HepG2 (cell line): ENCODE results near the gene ZNF839. TPM values are rescaled to one million over a fixed set of nuclear protein-coding genes. Genes with fewer than 3 reads are reported as not detected.
A peak's percentile ranks its signal among the peaks of the same experiment; 100 is the strongest.

Experiments used
- EHMT2 ChIP-seq: fragments of 200-600 bp; sonication (generic); IDR thresholded peaks from 2 replicates; pipeline ENCODE4 v1.7.0; 2017; ENCODE audit warnings: antibody characterized with exemption, low read depth, low read length, borderline replicate concordance
- EZH2 ChIP-seq: conservative IDR thresholded peaks from 2 replicates; pipeline ENCODE4 v1.6.1; 2012; ENCODE audit warnings: mild to moderate bottlenecking, low read depth, low read length, moderate library complexity
- IRX3 ChIP-seq: sonication (generic); formaldehyde crosslinking; IDR thresholded peaks from 2 replicates; pipeline ENCODE4 v1.8.1; 2023; ENCODE audit warnings: mild to moderate bottlenecking, low read depth, missing genetic modification reagents, borderline replicate concordance
- KAT7 ChIP-seq: IDR thresholded peaks from 2 replicates; pipeline ENCODE4 v1.6.1; 2018; ENCODE audit warnings: borderline replicate concordance, missing compliant biosample characterization
- RBAK ChIP-seq: sonication (generic); formaldehyde crosslinking; IDR thresholded peaks from 2 replicates; pipeline ENCODE4 v1.5.1; 2020; ENCODE audit warnings: mild to moderate bottlenecking, missing genetic modification reagents
- RXRA ChIP-seq: sonication (generic); formaldehyde crosslinking; IDR thresholded peaks from 2 replicates; pipeline ENCODE4 v1.5.1; 2020; ENCODE audit warnings: missing genetic modification reagents
- SIN3A ChIP-seq: IDR thresholded peaks from 2 replicates; pipeline ENCODE4 v1.6.1; 2011; ENCODE audit warnings: low read depth, mild to moderate bottlenecking, control low read depth, low read length, borderline replicate concordance
- TAF15 ChIP-seq: fragments of 200-400 bp; formaldehyde crosslinking; IDR thresholded peaks from one replicate; pipeline ENCODE4 v1.6.1; 2018; ENCODE audit warnings: mild to moderate bottlenecking, low read depth, low read length; ENCODE audit not compliant: poor library complexity, severe bottlenecking
- ZNF160 ChIP-seq: sonication (generic); formaldehyde crosslinking; IDR thresholded peaks from 2 replicates; pipeline ENCODE4 v1.8.0; 2022; ENCODE audit warnings: mild to moderate bottlenecking, inconsistent platforms, missing genetic modification reagents
- ZNF230 ChIP-seq: sonication (generic); formaldehyde crosslinking; IDR thresholded peaks from 2 replicates; pipeline ENCODE4 v1.4.0; 2020; ENCODE audit warnings: mild to moderate bottlenecking, missing genetic modification reagents
- ZNF326 ChIP-seq: sonication (generic); formaldehyde crosslinking; IDR thresholded peaks from 2 replicates; pipeline ENCODE4 v1.4.0; 2020; ENCODE audit warnings: missing genetic modification reagents, borderline replicate concordance
- ZNF468 ChIP-seq: sonication (generic); formaldehyde crosslinking; IDR thresholded peaks from 2 replicates; pipeline ENCODE4 v1.8.0; 2022; ENCODE audit warnings: mild to moderate bottlenecking, moderate library complexity, missing genetic modification reagents
- ZNF501 ChIP-seq: sonication (generic); formaldehyde crosslinking; IDR thresholded peaks from 2 replicates; pipeline ENCODE4 v1.5.1; 2020; ENCODE audit warnings: mild to moderate bottlenecking, moderate library complexity, missing genetic modification reagents
- ZNF781 ChIP-seq: sonication (generic); formaldehyde crosslinking; IDR thresholded peaks from 2 replicates; pipeline ENCODE4 v1.5.1; 2020; ENCODE audit warnings: borderline replicate concordance, mild to moderate bottlenecking, missing genetic modification reagents; ENCODE audit errors: not compliant biosample characterization
- polyA plus RNA-seq, 8 experiments: library from polyadenylated mRNA; depleted of rRNA in 3 of 8; stranded (reverse) in 7 of 8; unstranded in 1 of 8; fragments of >200 nt; fragmentation: Illumina TruSeq in 4 of 8; extraction: Trizol in 4 of 8; gene quantifications; 2 replicates each; pipeline versions ENCODE4 v1.2.1 to v1.2.3, GENCODE V29; 2011 to 2016; ENCODE audit warnings: low read depth in 4 of 8, missing spikeins in 1 of 8, mixed read lengths in 1 of 8; ENCODE audit not compliant: insufficient read depth in 1 of 8
- total RNA-seq, 5 experiments: library from RNA; depleted of rRNA; stranded (reverse); fragments of >200 nt; fragmentation: Illumina TruSeq; extraction: Trizol; gene quantifications; 2 replicates each; pipeline ENCODE4 v1.2.3, GENCODE V29; 2016; ENCODE audit warnings: low read depth in 1 of 5
- TF ChIP-seq, protein P1 (sequence below): sonication (generic); formaldehyde crosslinking; IDR thresholded peaks from 2 replicates; pipeline ENCODE4 v1.5.0; 2020; ENCODE audit warnings: missing genetic modification reagents
- TF ChIP-seq, protein P2 (sequence below): sonication (generic); formaldehyde crosslinking; conservative IDR thresholded peaks from 2 replicates; pipeline ENCODE4 v1.4.0; 2020; ENCODE audit warnings: missing genetic modification reagents
- TF ChIP-seq, protein P3 (sequence below): sonication (generic); formaldehyde crosslinking; IDR thresholded peaks from 2 replicates; pipeline ENCODE4 v1.4.0; 2020; ENCODE audit warnings: missing genetic modification reagents
- TF ChIP-seq, protein P4 (sequence below): sonication (generic); formaldehyde crosslinking; IDR thresholded peaks from 2 replicates; pipeline ENCODE4 v1.4.0; 2020; ENCODE audit warnings: missing genetic modification reagents
- TF ChIP-seq, protein P5 (sequence below): IDR thresholded peaks from 2 replicates; pipeline ENCODE4 v1.6.1; 2016
- TF ChIP-seq, protein P6 (sequence below): IDR thresholded peaks from 2 replicates; pipeline ENCODE4 v1.6.1; 2012; ENCODE audit warnings: inconsistent platforms

The ZNF839 gene
- total and polyA plus RNA-seq, 2 of the 13 experiments (the other 11 are each of a cell fraction or from before 2014, with no cell fraction given) = 11.1 to 12.8 TPM

DNA sequence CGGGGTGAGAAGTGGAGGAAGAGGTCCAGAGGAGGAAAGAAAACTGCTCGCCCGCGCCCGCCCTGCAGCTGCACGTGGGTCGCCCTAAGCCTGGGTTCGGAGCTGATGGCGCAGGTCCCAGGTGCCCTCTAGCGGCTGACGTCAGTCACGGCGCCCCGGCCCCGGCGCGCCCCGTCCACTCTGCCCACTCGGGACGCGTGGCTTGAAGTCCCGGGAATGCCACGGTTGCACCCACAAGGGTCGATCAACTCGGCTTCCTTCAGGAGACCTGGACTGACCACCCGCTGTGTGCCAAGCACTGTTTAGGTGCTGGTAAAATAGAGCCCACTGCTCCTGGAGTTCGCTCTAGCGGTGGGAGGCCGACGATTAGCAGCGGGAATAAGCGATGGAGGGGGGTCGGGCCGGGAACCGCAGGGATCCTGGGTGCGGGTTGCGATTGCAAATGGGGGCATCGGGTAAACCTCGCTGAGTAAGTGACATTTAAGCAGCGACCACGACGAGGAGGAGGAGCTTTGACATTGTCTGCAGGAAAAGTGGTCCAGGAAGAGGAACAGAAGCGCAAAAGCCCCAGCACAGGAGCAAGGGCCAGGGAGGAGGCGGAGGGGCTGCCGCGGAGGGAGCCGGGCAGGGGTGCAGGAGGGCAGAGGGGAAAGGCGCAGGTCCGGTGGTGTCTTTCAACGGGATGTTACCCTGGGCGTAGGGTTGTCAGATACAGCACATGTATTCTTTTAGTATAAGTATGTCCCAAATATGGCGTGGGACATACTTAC is 5.1 kb upstream of the ZNF839 start (continued):
- peak; percentile 74 for TF ChIP-seq RXRA (CRISPR knock-in tag)
- peak; percentile 79 for TF ChIP-seq ZNF501 (CRISPR knock-in tag)
- no peak for TF ChIP-seq EHMT2
- TF ChIP-seq IRX3 (CRISPR knock-in tag) = no peak
- TF ChIP-seq, protein P1, sequence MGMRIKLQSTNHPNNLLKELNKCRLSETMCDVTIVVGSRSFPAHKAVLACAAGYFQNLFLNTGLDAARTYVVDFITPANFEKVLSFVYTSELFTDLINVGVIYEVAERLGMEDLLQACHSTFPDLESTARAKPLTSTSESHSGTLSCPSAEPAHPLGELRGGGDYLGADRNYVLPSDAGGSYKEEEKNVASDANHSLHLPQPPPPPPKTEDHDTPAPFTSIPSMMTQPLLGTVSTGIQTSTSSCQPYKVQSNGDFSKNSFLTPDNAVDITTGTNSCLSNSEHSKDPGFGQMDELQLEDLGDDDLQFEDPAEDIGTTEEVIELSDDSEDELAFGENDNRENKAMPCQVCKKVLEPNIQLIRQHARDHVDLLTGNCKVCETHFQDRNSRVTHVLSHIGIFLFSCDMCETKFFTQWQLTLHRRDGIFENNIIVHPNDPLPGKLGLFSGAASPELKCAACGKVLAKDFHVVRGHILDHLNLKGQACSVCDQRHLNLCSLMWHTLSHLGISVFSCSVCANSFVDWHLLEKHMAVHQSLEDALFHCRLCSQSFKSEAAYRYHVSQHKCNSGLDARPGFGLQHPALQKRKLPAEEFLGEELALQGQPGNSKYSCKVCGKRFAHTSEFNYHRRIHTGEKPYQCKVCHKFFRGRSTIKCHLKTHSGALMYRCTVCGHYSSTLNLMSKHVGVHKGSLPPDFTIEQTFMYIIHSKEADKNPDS (CRISPR knock-in tag) = no peak
- peak; percentile 71; the same call in 1 of the 2 replicates for TF ChIP-seq KAT7 (CRISPR knock-in tag)
- TF ChIP-seq, protein P2, sequence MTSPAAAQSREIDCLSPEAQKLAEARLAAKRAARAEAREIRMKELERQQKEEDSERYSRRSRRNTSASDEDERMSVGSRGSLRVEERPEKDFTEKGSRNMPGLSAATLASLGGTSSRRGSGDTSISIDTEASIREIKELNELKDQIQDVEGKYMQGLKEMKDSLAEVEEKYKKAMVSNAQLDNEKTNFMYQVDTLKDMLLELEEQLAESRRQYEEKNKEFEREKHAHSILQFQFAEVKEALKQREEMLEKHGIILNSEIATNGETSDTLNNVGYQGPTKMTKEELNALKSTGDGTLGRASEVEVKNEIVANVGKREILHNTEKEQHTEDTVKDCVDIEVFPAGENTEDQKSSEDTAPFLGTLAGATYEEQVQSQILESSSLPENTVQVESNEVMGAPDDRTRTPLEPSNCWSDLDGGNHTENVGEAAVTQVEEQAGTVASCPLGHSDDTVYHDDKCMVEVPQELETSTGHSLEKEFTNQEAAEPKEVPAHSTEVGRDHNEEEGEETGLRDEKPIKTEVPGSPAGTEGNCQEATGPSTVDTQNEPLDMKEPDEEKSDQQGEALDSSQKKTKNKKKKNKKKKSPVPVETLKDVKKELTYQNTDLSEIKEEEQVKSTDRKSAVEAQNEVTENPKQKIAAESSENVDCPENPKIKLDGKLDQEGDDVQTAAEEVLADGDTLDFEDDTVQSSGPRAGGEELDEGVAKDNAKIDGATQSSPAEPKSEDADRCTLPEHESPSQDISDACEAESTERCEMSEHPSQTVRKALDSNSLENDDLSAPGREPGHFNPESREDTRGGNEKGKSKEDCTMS (CRISPR knock-in tag) = no peak
- TF ChIP-seq TAF15 = no peak
- TF ChIP-seq ZNF326 (CRISPR knock-in tag) = no peak
- TF ChIP-seq, protein P3, sequence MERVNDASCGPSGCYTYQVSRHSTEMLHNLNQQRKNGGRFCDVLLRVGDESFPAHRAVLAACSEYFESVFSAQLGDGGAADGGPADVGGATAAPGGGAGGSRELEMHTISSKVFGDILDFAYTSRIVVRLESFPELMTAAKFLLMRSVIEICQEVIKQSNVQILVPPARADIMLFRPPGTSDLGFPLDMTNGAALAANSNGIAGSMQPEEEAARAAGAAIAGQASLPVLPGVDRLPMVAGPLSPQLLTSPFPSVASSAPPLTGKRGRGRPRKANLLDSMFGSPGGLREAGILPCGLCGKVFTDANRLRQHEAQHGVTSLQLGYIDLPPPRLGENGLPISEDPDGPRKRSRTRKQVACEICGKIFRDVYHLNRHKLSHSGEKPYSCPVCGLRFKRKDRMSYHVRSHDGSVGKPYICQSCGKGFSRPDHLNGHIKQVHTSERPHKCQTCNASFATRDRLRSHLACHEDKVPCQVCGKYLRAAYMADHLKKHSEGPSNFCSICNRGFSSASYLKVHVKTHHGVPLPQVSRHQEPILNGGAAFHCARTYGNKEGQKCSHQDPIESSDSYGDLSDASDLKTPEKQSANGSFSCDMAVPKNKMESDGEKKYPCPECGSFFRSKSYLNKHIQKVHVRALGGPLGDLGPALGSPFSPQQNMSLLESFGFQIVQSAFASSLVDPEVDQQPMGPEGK (CRISPR knock-in tag) = peak; percentile 23; the same call in 1 of the 2 replicates
- TF ChIP-seq, protein P4, sequence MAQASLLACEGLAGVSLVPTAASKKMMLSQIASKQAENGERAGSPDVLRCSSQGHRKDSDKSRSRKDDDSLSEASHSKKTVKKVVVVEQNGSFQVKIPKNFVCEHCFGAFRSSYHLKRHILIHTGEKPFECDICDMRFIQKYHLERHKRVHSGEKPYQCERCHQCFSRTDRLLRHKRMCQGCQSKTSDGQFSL (CRISPR knock-in tag) = peak; percentile 64; the same call in 1 of the 2 replicates
- TF ChIP-seq RBAK (CRISPR knock-in tag) = no peak
- TF ChIP-seq SIN3A = no peak
- peak; percentile 66; the same call in 1 of the 2 replicates for TF ChIP-seq ZNF160 (CRISPR knock-in tag)
- TF ChIP-seq, protein P5, sequence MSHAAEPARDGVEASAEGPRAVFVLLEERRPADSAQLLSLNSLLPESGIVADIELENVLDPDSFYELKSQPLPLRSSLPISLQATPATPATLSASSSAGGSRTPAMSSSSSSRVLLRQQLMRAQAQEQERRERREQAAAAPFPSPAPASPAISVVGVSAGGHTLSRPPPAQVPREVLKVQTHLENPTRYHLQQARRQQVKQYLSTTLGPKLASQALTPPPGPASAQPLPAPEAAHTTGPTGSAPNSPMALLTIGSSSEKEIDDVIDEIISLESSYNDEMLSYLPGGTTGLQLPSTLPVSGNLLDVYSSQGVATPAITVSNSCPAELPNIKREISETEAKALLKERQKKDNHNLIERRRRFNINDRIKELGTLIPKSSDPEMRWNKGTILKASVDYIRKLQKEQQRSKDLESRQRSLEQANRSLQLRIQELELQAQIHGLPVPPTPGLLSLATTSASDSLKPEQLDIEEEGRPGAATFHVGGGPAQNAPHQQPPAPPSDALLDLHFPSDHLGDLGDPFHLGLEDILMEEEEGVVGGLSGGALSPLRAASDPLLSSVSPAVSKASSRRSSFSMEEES (CRISPR knock-in tag) = peak; percentile 58; the same call in 1 of the 2 replicates
- no peak for TF ChIP-seq ZNF468 (CRISPR knock-in tag)
- TF ChIP-seq ZNF230 (CRISPR knock-in tag) = no peak; the same call in 1 of the 2 replicates
- peak; percentile 78 for TF ChIP-seq ZNF781
- TF ChIP-seq EZH2 = no peak
- TF ChIP-seq, protein P6, sequence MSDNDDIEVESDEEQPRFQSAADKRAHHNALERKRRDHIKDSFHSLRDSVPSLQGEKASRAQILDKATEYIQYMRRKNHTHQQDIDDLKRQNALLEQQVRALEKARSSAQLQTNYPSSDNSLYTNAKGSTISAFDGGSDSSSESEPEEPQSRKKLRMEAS = peak; percentile 97
